ENCODE results near the gene FSD1L.
"Not testable (repeated sequence)": the region's sequence is repeated elsewhere in the genome, so short reads cannot be mapped to it uniquely, and the experiment has no call there.

FSD1L gene

DNA sequence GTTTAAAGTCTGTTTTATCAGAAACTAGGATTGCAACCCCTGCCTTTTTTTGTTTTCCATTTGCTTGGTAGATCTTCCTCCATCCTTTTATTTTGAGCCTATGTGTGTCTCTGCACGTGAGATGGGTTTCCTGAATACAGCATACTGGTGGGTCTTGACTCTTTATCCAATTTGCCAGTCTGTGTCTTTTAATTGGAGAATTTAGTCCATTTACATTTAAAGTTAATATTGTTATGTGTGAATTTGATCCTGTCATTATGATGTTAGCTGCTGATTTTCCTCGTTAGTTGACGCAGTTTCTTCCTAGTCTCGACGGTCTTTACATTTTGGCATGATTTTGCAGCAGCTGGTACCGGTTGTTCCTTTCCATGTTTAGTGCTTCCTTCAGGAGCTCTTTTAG, 132.1 kb downstream of the FSD1L start:
- not testable (repeated sequence) for DNase-seq

DNA sequence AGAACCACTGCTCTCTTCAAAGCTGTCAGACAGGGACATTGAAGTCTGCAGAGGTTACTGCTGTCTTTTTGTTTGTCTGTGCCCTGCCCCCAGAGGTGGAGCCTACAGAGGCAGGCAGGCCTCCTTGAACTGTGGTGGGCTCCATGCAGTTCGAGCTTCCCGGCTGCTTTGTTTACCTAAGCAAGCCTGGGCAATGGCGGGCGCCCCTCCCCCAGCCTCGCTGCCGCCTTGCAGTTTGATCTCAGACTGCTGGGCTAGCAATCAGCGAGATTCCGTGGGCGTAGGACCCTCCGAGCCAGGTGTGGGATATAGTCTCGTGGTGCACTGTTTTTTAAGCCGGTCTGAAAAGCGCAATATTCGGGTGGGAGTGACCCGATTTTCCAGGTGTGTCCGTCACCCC, 133.7 kb downstream of the FSD1L start:
- not testable (repeated sequence) for DNase-seq

DNA sequence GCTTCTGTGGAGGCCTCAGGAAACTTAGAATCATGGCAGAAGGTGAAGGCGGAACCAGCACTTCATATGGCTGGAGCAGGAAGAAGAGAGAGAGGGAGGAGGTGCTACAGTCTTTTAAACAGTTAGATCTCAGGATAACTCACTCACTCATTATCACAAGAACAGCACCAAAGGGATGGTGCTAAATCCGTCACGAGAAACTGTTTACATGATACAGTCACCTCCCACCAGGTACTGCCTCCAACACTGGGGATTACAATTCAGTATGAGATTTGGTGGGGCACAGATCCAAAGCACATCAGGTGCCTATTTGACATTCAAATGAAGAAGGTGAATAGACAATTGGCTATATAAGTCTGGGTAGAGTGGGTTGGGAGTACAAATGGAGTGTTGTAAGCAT, 145.3 kb downstream of the FSD1L start:
- DNase-seq: no peak

All from fibroblast of skin of back (primary cell).